Activated CD8-positive, alpha-beta memory T cell treated with anti-CD3 and anti-CD28 coated beads for 24 hours (primary cell): ENCODE data around the gene SAMD4B.

Experiments used
- DNase-seq: peaks from one replicate; pipeline ENCODE4 v3.0.0-alpha.2; 2020

SAMD4B gene

GRCh38 chr19:39428283-39429112 is 86.3 kb downstream of the SAMD4B start:
- DNase-seq: no peak

GRCh38 chr19:39430675-39431593 is 88.7 kb downstream of the SAMD4B start:
- peak; percentile 83 for DNase-seq

GRCh38 chr19:39432677-39433025 is 90.4 kb downstream of the SAMD4B start:
- no peak for DNase-seq

GRCh38 chr19:39433480-39434079 is 91.4 kb downstream of the SAMD4B start:
- no peak for DNase-seq

GRCh38 chr19:39434123-39435076 is 92.2 kb downstream of the SAMD4B start:
- no peak for DNase-seq
